ENCODE results near the gene RHEB.

- TF ChIP-seq GATA3 (IDR thresholded peaks at IDR 0.05; ENCODE audit: low read depth, low read length), result no peak
- TF ChIP-seq GATA2 (IDR thresholded peaks at IDR 0.05; ENCODE audit: low read depth, low read length), result no peak
Observed at GRCh38 chr7:151437866-151438516, 81.7 kb downstream of the RHEB start.
